ENCODE results near the gene OR5T1.

GRCh38 chr11:56234155-56234554 is 39.8 kb upstream of the OR5T1 start, which contains the start of gene OR5T2:
- TF ChIP-seq CTCF (IDR thresholded peaks at IDR 0.05) (no peak), POLR2A (IDR thresholded peaks at IDR 0.05) (no peak)
